CD4-positive, alpha-beta memory T cell (primary cell): Measurements from ENCODE around the gene ITPRID2. TPM values are rescaled to one million over a fixed set of nuclear protein-coding genes. Genes with fewer than 3 reads are reported as not detected.
"Not testable (repeated sequence)": the region's sequence is repeated elsewhere in the genome, so short reads cannot be mapped to it uniquely, and the experiment has no call there.

ENCODE experiments used
- CTCF ChIA-PET: fragments of 350-600 bp; sonication (Branson Sonifier 250); formaldehyde crosslinking; loops from one replicate; lab custom pipeline; 2021; ENCODE audit warnings: inconsistent platforms; ENCODE audit not compliant: partially characterized antibody; lab: Charles Lee
- POLR2A ChIA-PET: fragments of 350-600 bp; sonication (Branson Sonifier 250); formaldehyde crosslinking; loops from one replicate; lab custom pipeline; 2021; ENCODE audit not compliant: partially characterized antibody; lab: Charles Lee
- DNase-seq, 5 donors: peaks; one replicate each; pipeline versions ENCODE4 v3.0.0 to v3.0.0-alpha.2; 2020 to 2022; ENCODE audit warnings: mixed read lengths in 1 of 5
- H3K27ac ChIP-seq: one replicate; pipeline ENCODE4 v1.7.0; 2013; ENCODE audit warnings: low read depth, low read length
- H3K27me3 ChIP-seq: 2 replicates; pipeline ENCODE4 v1.7.0; 2013; ENCODE audit warnings: mild to moderate bottlenecking, low read length, moderate library complexity; ENCODE audit not compliant: insufficient read depth
- H3K36me3 ChIP-seq: 2 replicates; pipeline ENCODE4 v1.7.0; 2013; ENCODE audit warnings: mild to moderate bottlenecking, low read length, moderate library complexity; ENCODE audit not compliant: insufficient read depth
- H3K4me1 ChIP-seq: 2 replicates; pipeline ENCODE4 v1.7.0; 2013; ENCODE audit warnings: mild to moderate bottlenecking, low read length, moderate library complexity; ENCODE audit not compliant: insufficient read depth
- H3K4me3 ChIP-seq, 2 donors: one replicate each; pipeline ENCODE4 v1.7.0; 2013; ENCODE audit warnings: low read length in 2 of 2, mild to moderate bottlenecking in 1 of 2
- H3K9me3 ChIP-seq, 2 donors: one replicate each; pipeline ENCODE4 v1.7.0; 2013; ENCODE audit warnings: low read length in 2 of 2, control low read depth in 1 of 2; ENCODE audit not compliant: control insufficient read depth in 1 of 2
- H3K27ac Mint-ChIP-seq, 7 donors: one replicate each; pipeline ENCODE4 v1.8.0; 2020 to 2021; ENCODE audit warnings: mixed read lengths in 7 of 7, mild to moderate bottlenecking in 6 of 7, inconsistent platforms in 3 of 7, moderate library complexity in 3 of 7
- H3K27me3 Mint-ChIP-seq, 2 donors: one replicate each; pipeline ENCODE4 v1.8.0; 2020 to 2021; ENCODE audit warnings: mixed read lengths in 2 of 2
- H3K36me3 Mint-ChIP-seq, 2 donors: one replicate each; pipeline ENCODE4 v1.8.0; 2020 to 2021; ENCODE audit warnings: mixed read lengths in 2 of 2, inconsistent platforms in 1 of 2, mild to moderate bottlenecking in 1 of 2
- H3K4me1 Mint-ChIP-seq, 4 donors: one replicate each; pipeline ENCODE4 v1.8.0; 2020 to 2021; ENCODE audit warnings: mixed read lengths in 4 of 4, mild to moderate bottlenecking in 1 of 4
- H3K4me3 Mint-ChIP-seq, 8 donors: one replicate each; pipeline ENCODE4 v1.8.0; 2020 to 2021; ENCODE audit warnings: mixed read lengths in 8 of 8, mild to moderate bottlenecking in 7 of 8, moderate library complexity in 6 of 8, inconsistent platforms in 3 of 8
- H3K9me3 Mint-ChIP-seq, 8 donors: one replicate each; pipeline ENCODE4 v1.8.0; 2020 to 2021; ENCODE audit warnings: mixed read lengths in 8 of 8, mild to moderate bottlenecking in 5 of 8, inconsistent platforms in 3 of 8, moderate library complexity in 1 of 8
- intact Hi-C: fragments of 100-400 bp; cut with micrococcal nuclease; formaldehyde crosslinking; loops from one replicate; pipeline ENCODE4 v1.15.1; 2023
- polyA plus RNA-seq, 2 donors: library from polyadenylated mRNA; unstranded; fragments of 300-500 nt; fragmentation: Illumina TruSeq; gene quantifications; one replicate each; pipeline ENCODE4 v1.2.3, GENCODE V29; 2021
- total RNA-seq, 2 experiments: library from RNA; stranded (reverse); gene quantifications; one replicate each; pipeline ENCODE4 v1.2.3, GENCODE V29; 2021

The ITPRID2 gene
- total and polyA plus RNA-seq, 4 experiments from 2014 or later: 3.8 to 38.8 (median 18.9) TPM

- Histone ChIP-seq H3K9me3 (no peaks in the 10 kb centered on the region), H3K27ac (no peak overlapping the region), H3K36me3 (no peaks in the 10 kb centered on the region), H3K27me3 (no peaks in the 10 kb centered on the region), H3K4me1 (peaks cover 5% of the 10 kb centered on the region), H3K4me3 (no peak overlapping the region)
- Mint-ChIP-seq H3K4me3 (no peak overlapping the region), H3K9me3 (no peaks in the 10 kb centered on the region), H3K27ac (no peak overlapping the region), H3K27me3 (peaks cover 17 to 26% of the 10 kb centered on the region in 2 donors), H3K4me1 (peaks cover 2 to 6% (median 5%) of the 10 kb centered on the region in 4 donors), H3K36me3 (no peaks in the 10 kb centered on the region)
- no peak for DNase-seq
- CTCF ChIA-PET: no interaction called here
- intact Hi-C loops: no loop called here
- POLR2A ChIA-PET: no interaction called here
Measured at GRCh38 chr2:181949047-181949446, 57.5 kb downstream of the ITPRID2 start.

DNA sequence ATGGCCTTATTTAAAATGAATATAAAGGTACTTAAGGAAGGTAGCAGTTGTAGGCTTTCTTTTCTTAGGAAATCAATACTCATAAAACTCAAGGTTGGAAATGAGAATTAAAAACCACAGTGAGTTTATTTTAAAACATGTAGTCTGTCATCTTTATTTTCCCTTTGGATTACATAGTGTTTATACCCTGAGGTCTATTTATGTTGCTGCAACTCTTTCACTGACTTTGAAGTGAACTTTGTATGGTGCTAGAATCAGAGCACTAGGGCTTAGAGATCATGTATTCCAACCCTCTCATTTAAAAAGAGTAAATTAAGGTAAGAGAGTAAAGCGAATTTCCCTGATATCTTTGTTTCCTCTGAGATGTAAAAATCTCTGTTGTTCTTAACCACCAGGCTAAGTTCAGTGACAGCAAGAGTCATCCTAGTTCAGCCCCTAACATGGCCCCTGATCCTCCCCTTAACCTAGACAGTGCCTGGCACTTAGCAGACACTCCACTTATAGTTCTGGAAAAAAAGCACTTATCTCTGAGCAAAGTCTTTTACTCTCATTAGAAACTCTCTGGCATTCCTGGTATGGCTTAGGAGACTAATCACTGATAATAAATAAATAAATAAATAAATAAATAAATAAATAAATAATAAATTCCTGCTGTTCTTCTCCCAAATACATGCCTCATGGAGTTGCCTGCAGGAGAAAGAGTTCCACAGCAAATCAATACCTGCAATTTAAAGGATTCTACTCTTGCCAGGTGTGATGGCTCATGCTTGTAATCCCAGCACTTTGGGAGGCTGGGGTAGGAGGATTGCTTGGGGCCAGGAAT, 61.1 kb downstream of the ITPRID2 start:
- Mint-ChIP-seq H3K36me3 (no peaks in the 10 kb centered on the region), H3K9me3 (no peaks in the 10 kb centered on the region), H3K27ac (no peak overlapping the region), H3K4me3 (no peak overlapping the region), H3K4me1 (peaks cover 6 to 13% (median 10%) of the 10 kb centered on the region in 4 donors), H3K27me3 (peaks cover 15 to 20% of the 10 kb centered on the region in 2 donors)
- intact Hi-C loops: no loop called here
- Histone ChIP-seq H3K27me3 (no peaks in the 10 kb centered on the region), H3K27ac (no peak overlapping the region), H3K9me3 (no peaks in the 10 kb centered on the region), H3K4me1 (peaks cover 10% of the 10 kb centered on the region), H3K4me3 (no peak overlapping the region), H3K36me3 (no peaks in the 10 kb centered on the region)
- DNase-seq: no peak
- ChIA-PET CTCF (interaction anchor here (1.1 to 1.5 kb wide), 2 partner anchors 13 to 15 kb away, joined by 5 to 6 read pairs; no protein-coding TSS in a partner anchor), POLR2A (no interaction called here)

DNA sequence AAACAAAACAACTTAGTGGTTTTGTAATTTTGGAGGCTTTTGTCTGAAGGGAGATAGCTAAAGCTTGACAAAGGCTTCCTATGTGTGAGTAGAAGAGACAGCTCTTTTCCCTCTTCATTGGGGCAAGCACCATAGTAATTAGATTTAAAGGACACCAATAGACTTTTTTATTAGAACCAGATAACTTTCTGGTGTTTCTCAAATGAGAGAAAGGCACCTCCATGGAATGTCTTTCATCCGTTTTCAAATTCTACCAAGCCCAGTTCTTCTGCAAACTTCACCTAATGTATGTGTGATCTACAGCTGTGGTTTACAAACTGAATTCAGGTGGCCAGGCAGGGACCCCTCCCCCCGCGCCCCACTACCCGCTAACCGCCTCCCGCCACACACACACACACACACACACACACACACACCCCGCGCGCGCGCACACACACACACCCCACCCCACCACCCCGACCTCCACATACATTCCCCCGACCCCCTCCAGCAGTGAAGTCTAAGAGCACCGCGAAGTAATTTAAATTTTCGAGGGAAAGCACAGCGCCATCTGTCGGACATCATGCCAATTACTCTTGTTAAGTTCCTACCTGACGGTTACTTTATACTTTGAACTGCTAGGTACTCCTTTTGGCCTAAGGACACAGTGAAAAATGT, 62.5 kb downstream of the ITPRID2 start:
- POLR2A ChIA-PET: interaction anchor here (0.6 kb wide), 1 partner anchor 508 kb away, joined by 4 read pairs; no protein-coding TSS in a partner anchor
- Mint-ChIP-seq H3K36me3 (no peaks in the 10 kb centered on the region), H3K4me3 (peak overlapping the region in 7 of 8 donors; percentile 65 to 82 (median 70)), H3K27me3 (peaks cover 18 to 25% of the 10 kb centered on the region in 2 donors), H3K4me1 (peaks cover 8 to 13% (median 11%) of the 10 kb centered on the region in 4 donors), H3K27ac (no peak overlapping the region), H3K9me3 (no peaks in the 10 kb centered on the region)
- peaks cover 10% of the 10 kb centered on the region for H3K4me1 ChIP-seq
- no peaks in the 10 kb centered on the region for H3K36me3 ChIP-seq
- no peak overlapping the region for H3K27ac ChIP-seq
- H3K27me3 ChIP-seq: no peaks in the 10 kb centered on the region
- H3K9me3 ChIP-seq: no peaks in the 10 kb centered on the region
- intact Hi-C loops: loop anchor here (1.0 kb wide), 3 partner anchors 212 to 1830 kb away; no protein-coding TSS in a partner anchor
- peak; percentile 42 to 49 (median 45) for DNase-seq
- no peak overlapping the region for H3K4me3 ChIP-seq
- CTCF ChIA-PET: interaction anchor here (0.6 to 2.8 kb wide), 12 partner anchors 9 to 876 kb away, joined by 3 to 30 read pairs (median 4); no protein-coding TSS in a partner anchor

DNA sequence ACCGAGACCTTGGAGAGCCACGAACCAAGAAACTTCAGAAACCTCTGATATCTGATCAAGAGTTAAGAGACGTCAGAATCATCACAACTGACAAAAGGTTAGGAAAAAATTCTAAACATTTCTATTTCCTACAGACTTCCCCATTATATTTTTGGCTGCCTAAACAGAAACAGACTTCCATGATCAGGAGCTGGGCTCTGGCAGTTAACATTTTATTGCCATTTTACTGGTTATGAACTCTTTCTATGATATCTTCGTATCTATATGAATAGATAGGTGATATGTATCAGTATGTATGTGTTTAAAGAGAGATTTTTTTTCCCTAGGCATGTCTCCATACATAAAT, 63.0 kb downstream of the ITPRID2 start:
- no peaks in the 10 kb centered on the region for H3K36me3 ChIP-seq
- H3K4me1 Mint-ChIP-seq: peaks cover 8 to 13% (median 11%) of the 10 kb centered on the region in 4 donors
- no peaks in the 10 kb centered on the region for H3K9me3 Mint-ChIP-seq
- CTCF ChIA-PET: interaction anchor here (0.8 to 2.8 kb wide), 5 partner anchors 10 to 216 kb away, joined by 3 to 30 read pairs (median 4); no protein-coding TSS in a partner anchor
- H3K9me3 ChIP-seq: no peaks in the 10 kb centered on the region
- H3K27me3 Mint-ChIP-seq: peaks cover 18 to 25% of the 10 kb centered on the region in 2 donors
- DNase-seq: no peak
- H3K27ac ChIP-seq: no peak overlapping the region
- POLR2A ChIA-PET: no interaction called here
- H3K4me3 ChIP-seq: no peak overlapping the region
- no peak overlapping the region for H3K27ac Mint-ChIP-seq
- intact Hi-C loops: loop anchor here (1.0 kb wide), 3 partner anchors 212 to 1830 kb away; no protein-coding TSS in a partner anchor
- H3K4me3 Mint-ChIP-seq: peak overlapping the region in 5 of 8 donors; percentile 69 to 82 (median 74)
- H3K36me3 Mint-ChIP-seq: no peaks in the 10 kb centered on the region
- H3K27me3 ChIP-seq: no peaks in the 10 kb centered on the region
- peaks cover 10% of the 10 kb centered on the region for H3K4me1 ChIP-seq

GRCh38 chr2:181955010-181955409, 63.5 kb downstream of the ITPRID2 start:
- no peaks in the 10 kb centered on the region for H3K36me3 Mint-ChIP-seq
- H3K27me3 Mint-ChIP-seq: peaks cover 18 to 21% of the 10 kb centered on the region in 2 donors
- peaks cover 8 to 13% (median 11%) of the 10 kb centered on the region in 4 donors for H3K4me1 Mint-ChIP-seq
- Histone ChIP-seq H3K4me1 (peaks cover 10% of the 10 kb centered on the region), H3K27me3 (no peaks in the 10 kb centered on the region), H3K9me3 (no peaks in the 10 kb centered on the region), H3K27ac (no peak overlapping the region), H3K4me3 (no peak overlapping the region), H3K36me3 (no peaks in the 10 kb centered on the region)
- CTCF ChIA-PET: interaction anchor here (0.8 to 2.8 kb wide), 5 partner anchors 9 to 217 kb away, joined by 3 to 30 read pairs (median 4); no protein-coding TSS in a partner anchor
- DNase-seq: no peak
- no peak overlapping the region for H3K4me3 Mint-ChIP-seq
- no peak overlapping the region for H3K27ac Mint-ChIP-seq
- POLR2A ChIA-PET: no interaction called here
- intact Hi-C loops: no loop called here
- H3K9me3 Mint-ChIP-seq: no peaks in the 10 kb centered on the region

GRCh38 chr2:181955866-181956265, 64.3 kb downstream of the ITPRID2 start:
- H3K4me3 ChIP-seq, H3K9me3 Mint-ChIP-seq, H3K9me3 ChIP-seq, DNase-seq, H3K36me3 Mint-ChIP-seq, H3K27ac ChIP-seq, H3K4me3 Mint-ChIP-seq, H3K27ac Mint-ChIP-seq, POLR2A ChIA-PET, H3K36me3 ChIP-seq, H3K4me1 ChIP-seq, H3K27me3 ChIP-seq, intact Hi-C loops: not testable (repeated sequence)
- Mint-ChIP-seq H3K4me1 (peaks cover 8 to 13% (median 11%) of the 10 kb centered on the region in 4 donors), H3K27me3 (peaks cover 19 to 21% of the 10 kb centered on the region in 2 donors)
- CTCF ChIA-PET: interaction anchor here (1.7 to 2.8 kb wide), 2 partner anchors 8 to 215 kb away, joined by 4 to 30 read pairs; no protein-coding TSS in a partner anchor

DNA sequence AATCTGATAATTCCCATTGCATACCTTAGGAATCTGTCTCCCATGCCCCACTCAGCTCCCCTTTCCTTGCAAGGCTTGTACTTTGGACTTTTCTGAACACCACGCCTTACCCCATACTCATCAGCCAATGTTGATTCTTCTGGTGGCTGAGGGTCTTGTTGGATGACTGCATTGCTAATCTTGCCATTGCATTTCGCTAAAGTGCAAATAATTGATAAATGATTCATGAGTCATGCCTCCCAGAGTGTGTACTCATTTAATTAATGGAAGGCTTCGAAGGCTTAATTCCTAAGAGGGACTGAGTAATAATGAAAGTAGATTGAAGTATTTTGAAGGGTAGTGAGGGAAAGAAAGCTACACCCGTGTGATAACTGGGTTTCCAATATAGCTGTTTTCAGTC, 66.1 kb downstream of the ITPRID2 start:
- Mint-ChIP-seq H3K9me3 (no peaks in the 10 kb centered on the region), H3K4me1 (peaks cover 8 to 13% (median 11%) of the 10 kb centered on the region in 4 donors)
- intact Hi-C loops: no loop called here

More for the DNA sequence above, 66.1 kb downstream of the ITPRID2 start:
- no peaks in the 10 kb centered on the region for H3K36me3 Mint-ChIP-seq
- H3K27ac Mint-ChIP-seq: no peak overlapping the region
- Histone ChIP-seq H3K27ac (no peak overlapping the region), H3K4me1 (peaks cover 10% of the 10 kb centered on the region), H3K27me3 (no peaks in the 10 kb centered on the region), H3K4me3 (no peak overlapping the region), H3K9me3 (no peaks in the 10 kb centered on the region), H3K36me3 (no peaks in the 10 kb centered on the region)
- H3K27me3 Mint-ChIP-seq: peaks cover 14 to 15% of the 10 kb centered on the region in 2 donors
- DNase-seq: no peak
- H3K4me3 Mint-ChIP-seq: no peak overlapping the region
- ChIA-PET CTCF (no interaction called here), POLR2A (no interaction called here)
